Upper lobe of right lung (tissue), 1 donor: ENCODE data around the gene KLF5. TPM values are rescaled to one million over a fixed set of nuclear protein-coding genes. Genes with fewer than 3 reads are reported as not detected.

Experiments
- ATAC-seq: fragments of 200-7000 bp; cut with Tn5 transposase; one replicate; pipeline ENCODE4 v1.9.1; 2020; ENCODE audit warnings: mild to moderate bottlenecking, moderate library complexity
- DNase-seq: peaks from one replicate; pipeline ENCODE4 v3.0.0-alpha.2; 2020
- H3K27ac ChIP-seq: fragments of 200-600 bp; one replicate; pipeline ENCODE4 v1.8.0; 2022
- H3K27me3 ChIP-seq: fragments of 200-600 bp; one replicate; pipeline ENCODE4 v1.8.0; 2022; ENCODE audit warnings: mild to moderate bottlenecking
- H3K36me3 ChIP-seq: fragments of 200-600 bp; one replicate; pipeline ENCODE4 v1.8.0; 2022
- H3K4me1 ChIP-seq: fragments of 200-600 bp; one replicate; pipeline ENCODE4 v1.8.0; 2022
- H3K4me3 ChIP-seq: fragments of 200-600 bp; one replicate; pipeline ENCODE4 v1.8.0; 2022; ENCODE audit warnings: mild to moderate bottlenecking
- H3K9me3 ChIP-seq: fragments of 200-600 bp; one replicate; pipeline ENCODE4 v1.8.0; 2022
- intact Hi-C: fragments of 100-400 bp; cut with DNase I; formaldehyde crosslinking; loops from one replicate; pipeline ENCODE4 v1.11.0; 2022
- total RNA-seq: library from RNA; stranded (reverse); fragmentation: NEBNext Ultra II Directional; extraction: Animal tissue kit (Norgen Biotek cat#: 25700); gene quantifications from one replicate; pipeline ENCODE4 v1.2.1, GENCODE V29; 2021
- TF ChIP-seq, protein P1 (sequence below): fragments of 200-600 bp; IDR thresholded peaks from one replicate; pipeline ENCODE4 v1.8.0; 2022; ENCODE audit warnings: antibody characterized with exemption
- donor health status: DM: no; HTN: yes; CAD: no; lungs with severe emphysema.

Gene KLF5
- total RNA-seq, 1 donor from 2014 or later: 53.7 TPM

DNA sequence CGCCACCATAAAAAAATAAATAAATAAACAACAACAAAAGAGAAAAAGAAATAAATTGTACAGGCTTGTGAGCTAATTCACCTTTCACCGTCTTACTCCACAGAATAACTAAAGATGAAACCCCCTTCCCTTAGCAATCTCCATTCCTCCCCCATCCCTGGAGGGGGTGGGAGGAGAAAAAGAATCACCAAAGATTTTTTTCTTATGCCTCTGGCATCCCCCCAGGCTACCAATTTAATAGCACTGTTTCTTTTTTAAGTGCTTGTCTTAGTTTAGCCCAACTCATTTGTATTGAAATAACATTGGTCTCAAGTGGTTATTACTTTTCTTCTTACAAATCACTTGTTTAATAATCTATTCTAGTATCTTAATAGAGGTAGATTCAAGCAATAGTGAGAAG is 23.9 kb upstream of the KLF5 start:
- no peak overlapping the region for H3K27ac ChIP-seq
- TF ChIP-seq, protein P1, sequence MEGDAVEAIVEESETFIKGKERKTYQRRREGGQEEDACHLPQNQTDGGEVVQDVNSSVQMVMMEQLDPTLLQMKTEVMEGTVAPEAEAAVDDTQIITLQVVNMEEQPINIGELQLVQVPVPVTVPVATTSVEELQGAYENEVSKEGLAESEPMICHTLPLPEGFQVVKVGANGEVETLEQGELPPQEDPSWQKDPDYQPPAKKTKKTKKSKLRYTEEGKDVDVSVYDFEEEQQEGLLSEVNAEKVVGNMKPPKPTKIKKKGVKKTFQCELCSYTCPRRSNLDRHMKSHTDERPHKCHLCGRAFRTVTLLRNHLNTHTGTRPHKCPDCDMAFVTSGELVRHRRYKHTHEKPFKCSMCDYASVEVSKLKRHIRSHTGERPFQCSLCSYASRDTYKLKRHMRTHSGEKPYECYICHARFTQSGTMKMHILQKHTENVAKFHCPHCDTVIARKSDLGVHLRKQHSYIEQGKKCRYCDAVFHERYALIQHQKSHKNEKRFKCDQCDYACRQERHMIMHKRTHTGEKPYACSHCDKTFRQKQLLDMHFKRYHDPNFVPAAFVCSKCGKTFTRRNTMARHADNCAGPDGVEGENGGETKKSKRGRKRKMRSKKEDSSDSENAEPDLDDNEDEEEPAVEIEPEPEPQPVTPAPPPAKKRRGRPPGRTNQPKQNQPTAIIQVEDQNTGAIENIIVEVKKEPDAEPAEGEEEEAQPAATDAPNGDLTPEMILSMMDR: no peak
- no peak overlapping the region for H3K4me3 ChIP-seq
- H3K9me3 ChIP-seq: no peaks in the 10 kb centered on the region
- no peaks in the 10 kb centered on the region for H3K4me1 ChIP-seq
- no peaks in the 10 kb centered on the region for H3K27me3 ChIP-seq
- intact Hi-C loops: no loop called here
- no peak for ATAC-seq
- H3K36me3 ChIP-seq: no peaks in the 10 kb centered on the region
- DNase-seq: no peak

DNA sequence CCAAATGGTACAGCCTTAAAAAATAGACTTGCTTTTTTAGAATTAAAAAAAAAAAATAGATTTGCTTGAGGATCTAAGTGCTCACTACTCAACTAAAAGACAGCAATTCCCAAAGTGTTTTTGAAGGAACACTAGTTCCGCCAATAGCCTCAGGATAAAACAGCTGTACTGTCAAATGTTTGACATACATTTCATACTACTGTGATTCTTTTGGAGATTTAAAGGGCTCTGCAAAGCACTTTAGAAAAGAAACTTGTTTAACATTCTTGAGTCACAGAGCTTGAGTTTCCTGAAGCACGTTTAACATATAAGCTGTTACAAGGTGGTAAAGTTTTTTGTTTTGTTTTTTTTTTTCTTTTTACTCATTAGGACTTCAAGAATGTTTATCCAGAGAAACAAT is 23.1 kb upstream of the KLF5 start:
- DNase-seq (no peak), ATAC-seq (no peak)
- Histone ChIP-seq H3K9me3 (no peaks in the 10 kb centered on the region), H3K4me1 (no peaks in the 10 kb centered on the region), H3K36me3 (no peaks in the 10 kb centered on the region), H3K27ac (no peak overlapping the region), H3K4me3 (no peak overlapping the region), H3K27me3 (no peaks in the 10 kb centered on the region)
- TF ChIP-seq, protein P1: no peak
- intact Hi-C loops: no loop called here

DNA sequence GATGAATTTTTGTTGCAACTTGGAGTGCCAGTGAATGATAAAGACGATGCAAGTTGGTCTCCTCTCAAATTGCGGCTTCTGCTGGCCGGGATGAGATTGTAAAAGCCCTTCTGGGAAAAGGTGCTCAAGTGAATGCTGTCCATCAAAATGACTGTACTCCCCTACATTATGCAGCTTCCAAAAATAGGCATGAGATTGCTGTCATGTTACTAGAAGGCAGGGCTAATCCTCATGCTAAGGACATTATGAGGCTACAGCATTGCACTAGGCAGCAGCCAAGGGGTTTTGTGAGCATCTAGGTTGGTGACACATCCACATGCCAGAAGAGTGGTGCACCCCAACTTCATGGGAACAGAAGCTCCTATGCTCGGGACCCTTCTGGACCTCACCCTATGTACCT is 22.2 kb upstream of the KLF5 start:
- Histone ChIP-seq H3K27ac (no peak overlapping the region), H3K4me1 (no peaks in the 10 kb centered on the region), H3K27me3 (no peaks in the 10 kb centered on the region), H3K36me3 (no peaks in the 10 kb centered on the region), H3K4me3 (no peak overlapping the region), H3K9me3 (no peaks in the 10 kb centered on the region)
- intact Hi-C loops: no loop called here
- no peak for DNase-seq
- ATAC-seq: no peak
- TF ChIP-seq, protein P1: no peak

GRCh38 chr13:73038064-73038463 is 20.7 kb upstream of the KLF5 start:
- TF ChIP-seq, protein P1: no peak
- Histone ChIP-seq H3K27ac (no peak overlapping the region), H3K36me3 (no peaks in the 10 kb centered on the region), H3K27me3 (no peaks in the 10 kb centered on the region), H3K4me3 (no peak overlapping the region), H3K9me3 (no peaks in the 10 kb centered on the region), H3K4me1 (no peaks in the 10 kb centered on the region)
- DNase-seq: no peak
- intact Hi-C loops: no loop called here
- no peak for ATAC-seq

DNA sequence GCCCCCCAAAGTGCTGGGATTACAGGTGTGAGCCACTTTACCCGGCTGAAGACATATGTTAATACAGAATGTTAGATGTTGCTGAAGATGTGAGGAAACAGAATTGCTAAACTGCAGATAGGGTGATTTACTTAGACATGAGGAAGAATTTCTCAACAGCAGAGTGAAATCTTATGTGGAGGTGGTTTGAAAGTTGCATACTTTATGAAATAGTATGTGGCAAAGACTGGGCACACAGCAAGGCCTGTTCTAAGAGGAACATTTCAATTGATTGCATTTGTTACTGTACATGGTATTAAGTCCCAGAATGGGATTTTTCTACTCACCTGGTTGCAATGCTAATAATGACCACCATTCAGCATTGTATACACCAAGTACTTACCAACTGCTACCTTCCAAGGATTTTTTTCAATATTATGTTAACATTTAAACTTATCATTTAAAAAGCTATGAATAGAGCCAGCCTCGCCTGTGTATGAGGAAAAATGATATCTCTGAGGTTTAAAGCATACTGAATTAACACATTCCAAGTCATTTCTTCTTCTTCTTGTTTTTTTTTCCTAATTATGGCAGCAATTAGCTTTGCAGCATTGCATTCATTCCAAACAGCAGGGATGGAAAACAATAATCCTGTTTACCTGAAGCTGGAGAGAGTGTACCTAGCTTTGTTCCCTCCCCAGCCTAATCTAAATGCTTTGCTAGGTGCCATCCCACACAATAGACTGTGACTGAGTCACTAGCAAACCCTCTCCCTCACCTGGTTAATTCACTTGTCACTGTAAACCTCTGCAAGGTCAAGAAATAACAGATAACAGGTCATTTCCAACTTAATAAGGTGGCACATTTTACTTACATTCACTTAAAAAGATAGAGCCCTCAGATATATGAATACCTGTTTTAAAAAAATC is 19.4 kb upstream of the KLF5 start:
- Histone ChIP-seq H3K4me1 (no peaks in the 10 kb centered on the region), H3K36me3 (no peaks in the 10 kb centered on the region), H3K9me3 (no peaks in the 10 kb centered on the region), H3K4me3 (no peak overlapping the region), H3K27me3 (no peaks in the 10 kb centered on the region), H3K27ac (no peak overlapping the region)
- ATAC-seq: peak; percentile 46
- TF ChIP-seq, protein P1: no peak
- no peak for DNase-seq
- intact Hi-C loops: no loop called here
